Retina (tissue), 1 donor: ENCODE results near the gene DPCD.
"Not testable (repeated sequence)": the region's sequence is repeated elsewhere in the genome, so short reads cannot be mapped to it uniquely, and the experiment has no call there.

Source experiments
- DNase-seq: peaks from one replicate; pipeline ENCODE4 v3.0.0-alpha.2; 2016

Gene DPCD

GRCh38 chr10:101623528-101623927, 35.4 kb downstream of the DPCD start:
- DNase-seq, result no peak

GRCh38 chr10:101624526-101625102, 36.5 kb downstream of the DPCD start:
- no peak for DNase-seq

GRCh38 chr10:101625821-101626412, 37.8 kb downstream of the DPCD start:
- DNase-seq, result no peak

- DNase-seq, result peak; percentile 93
Observed at GRCh38 chr10:101629837-101630632, 41.9 kb downstream of the DPCD start.

GRCh38 chr10:101630633-101630920, 42.5 kb downstream of the DPCD start:
- no peak for DNase-seq

GRCh38 chr10:101631821-101632475, 43.8 kb downstream of the DPCD start:
- no peak for DNase-seq

GRCh38 chr10:101633510-101633909, 45.4 kb downstream of the DPCD start:
- not testable (repeated sequence) for DNase-seq

- DNase-seq, result no peak
Observed at GRCh38 chr10:101639141-101639900, 51.2 kb downstream of the DPCD start.

GRCh38 chr10:101643546-101643945, 55.4 kb downstream of the DPCD start:
- DNase-seq, result no peak

- peak; percentile 36 for DNase-seq
Observed at GRCh38 chr10:101644002-101644401, 55.9 kb downstream of the DPCD start.

GRCh38 chr10:101645659-101646058, 57.5 kb downstream of the DPCD start:
- DNase-seq, result no peak

GRCh38 chr10:101646364-101646763, 58.2 kb downstream of the DPCD start:
- DNase-seq, result no peak

- no peak for DNase-seq
Observed at GRCh38 chr10:101647255-101647654, 59.1 kb downstream of the DPCD start.

GRCh38 chr10:101649525-101650085, 61.5 kb downstream of the DPCD start:
- DNase-seq, result peak; percentile 42

- DNase-seq, result peak; percentile 94
Observed at GRCh38 chr10:101650863-101651262, 62.7 kb downstream of the DPCD start.

- DNase-seq, result no peak
Observed at GRCh38 chr10:101651336-101651735, 63.2 kb downstream of the DPCD start.

GRCh38 chr10:101653536-101653935, 65.4 kb downstream of the DPCD start:
- no peak for DNase-seq

GRCh38 chr10:101655570-101655969, 67.4 kb downstream of the DPCD start:
- DNase-seq, result no peak

GRCh38 chr10:101656890-101657289, 68.8 kb downstream of the DPCD start:
- no peak for DNase-seq

GRCh38 chr10:101658975-101659374, 70.9 kb downstream of the DPCD start:
- no peak for DNase-seq
